HG03097 (cell line): ENCODE data around the gene TRIOBP.

Experiments
- ATAC-seq: cut with Tn5 transposase; IDR thresholded peaks from one replicate; pipeline ENCODE4 v1.9.1; 2021; ENCODE audit not compliant: unreplicated experiment, low FRiP score

The TRIOBP gene

GRCh38 chr22:37816543-37817180, 119.8 kb downstream of the TRIOBP start:
- no peak for ATAC-seq

- no peak for ATAC-seq
These were observed 121.0 kb downstream of the TRIOBP start for GRCh38 chr22:37817705-37818408.

GRCh38 chr22:37818409-37819104, 121.7 kb downstream of the TRIOBP start:
- ATAC-seq, result no peak

- no peak for ATAC-seq
These were observed 122.2 kb downstream of the TRIOBP start for GRCh38 chr22:37819105-37819433.

- ATAC-seq, result no peak
These were observed 123.5 kb downstream of the TRIOBP start for GRCh38 chr22:37820350-37820749.

- no peak for ATAC-seq
These were observed 125.4 kb downstream of the TRIOBP start for GRCh38 chr22:37822079-37822833.

GRCh38 chr22:37823134-37823985, 126.5 kb downstream of the TRIOBP start, which contains the start of gene GALR3:
GALR3 (plus strand) TSS chr22:37823382; CDS start chr22:37823407, 25 bp downstream.
- no peak for ATAC-seq

- no peak for ATAC-seq
These were observed 128.1 kb downstream of the TRIOBP start for GRCh38 chr22:37824674-37825641.
